SK-N-SH (cell line): ENCODE measurements around the gene NR0B2. TPM values are rescaled to one million over a fixed set of nuclear protein-coding genes. Genes with fewer than 3 reads are reported as not detected.

Experiments used
- CTCF ChIA-PET: fragments of 300-600, 350-600 bp; formaldehyde crosslinking; extraction: SDS; loops from one replicate; lab custom pipeline; 2021; lab: Yijun Ruan, JAX
- POLR2A ChIA-PET: fragments of 350-600 bp; sonication (Branson Sonifier 250); formaldehyde crosslinking; extraction: SDS; loops from one replicate; lab custom pipeline; 2020; ENCODE audit warnings: antibody characterized with exemption, inconsistent platforms; lab: Yijun Ruan, JAX
- DNase-seq: peaks from one replicate; pipeline ENCODE4 v3.0.0; 2012
- H2AFZ ChIP-seq: fragments of 200-600 bp; sonication (generic); 2 replicates; pipeline ENCODE4 v1.8.1; 2016; ENCODE audit warnings: antibody characterized with exemption, mild to moderate bottlenecking, low read depth
- H3F3A ChIP-seq: fragments of 200-600 bp; sonication (generic); replicated peaks from 2 replicates; pipeline ENCODE3; 2016; ENCODE audit warnings: antibody characterized with exemption, mild to moderate bottlenecking; ENCODE audit not compliant: insufficient read depth
- H3K27ac ChIP-seq, 2 experiments: fragments of 200-500 bp in 1 of 2; fragments of 200-600 bp in 1 of 2; sonication (Bioruptor generic) in 1 of 2; sonication (generic), shearing (Covaris generic) in 1 of 2; 2 replicates each; pipeline versions ENCODE4 v1.5.1 to v1.6.1; 2014 to 2016; ENCODE audit warnings: low read depth in 2 of 2, inconsistent platforms in 1 of 2, low read length in 1 of 2, mild to moderate bottlenecking in 1 of 2, mixed read lengths in 1 of 2
- H3K27me3 ChIP-seq: fragments of 200-600 bp; sonication (generic), shearing (Covaris generic); 2 replicates; pipeline ENCODE4 v1.6.1; 2016; ENCODE audit warnings: mixed run types; ENCODE audit not compliant: insufficient read depth
- H3K36me3 ChIP-seq, 2 experiments: fragments of 200-500 bp in 1 of 2; fragments of 200-600 bp in 1 of 2; sonication (Bioruptor generic) in 1 of 2; sonication (generic) in 1 of 2; replicated peaks in 1 of 2; 2 replicates each; pipeline versions ENCODE3 to v1.5.1; 2014 to 2016; ENCODE audit warnings: low read length in 1 of 2, mild to moderate bottlenecking in 1 of 2; ENCODE audit not compliant: insufficient read depth in 2 of 2, control insufficient read depth in 1 of 2
- H3K4me1 ChIP-seq, 2 experiments: fragments of 200-500 bp in 1 of 2; fragments of 200-600 bp in 1 of 2; sonication (Bioruptor generic) in 1 of 2; sonication (generic), shearing (Covaris generic) in 1 of 2; 2 replicates each; pipeline versions ENCODE4 v1.5.1 to v1.6.1; 2014 to 2016; ENCODE audit warnings: low read depth in 1 of 2, low read length in 1 of 2, mixed run types in 1 of 2; ENCODE audit not compliant: insufficient read depth in 2 of 2, control insufficient read depth in 1 of 2
- H3K4me2 ChIP-seq: fragments of 200-600 bp; sonication (generic), shearing (Covaris generic); 2 replicates; pipeline ENCODE4 v1.6.1; 2017; ENCODE audit warnings: mixed run types
- H3K4me3 ChIP-seq, 2 experiments: fragments of 200-500 bp in 1 of 2; fragments of 200-600 bp in 1 of 2; sonication (Bioruptor generic) in 1 of 2; sonication (generic), shearing (Covaris generic) in 1 of 2; 2 replicates each; pipeline versions ENCODE4 v1.5.1 to v1.8.1; 2014 to 2016; ENCODE audit warnings: low read depth in 2 of 2, inconsistent platforms in 1 of 2, low read length in 1 of 2, mild to moderate bottlenecking in 1 of 2, mixed read lengths in 1 of 2, moderate library complexity in 1 of 2
- H3K79me2 ChIP-seq: fragments of 200-600 bp; sonication (generic); 2 replicates; pipeline ENCODE4 v1.8.1; 2017; ENCODE audit warnings: mild to moderate bottlenecking; ENCODE audit not compliant: insufficient read depth
- H3K9ac ChIP-seq: fragments of 200-600 bp; sonication (generic); 2 replicates; pipeline ENCODE4 v1.6.1; 2017; ENCODE audit warnings: mixed run types
- H3K9me2 ChIP-seq: fragments of 200-600 bp; sonication (generic); 2 replicates; pipeline ENCODE4 v1.6.1; 2017; ENCODE audit warnings: mixed run types
- H3K9me3 ChIP-seq: fragments of 200-600 bp; sonication (generic); 2 replicates; pipeline ENCODE4 v1.6.1; 2017; ENCODE audit warnings: mixed run types, mild to moderate bottlenecking, moderate library complexity
- H4K20me1 ChIP-seq: fragments of 200-600 bp; sonication (generic); 2 replicates; pipeline ENCODE4 v1.6.1; 2017; ENCODE audit warnings: mild to moderate bottlenecking, mixed run types; ENCODE audit not compliant: insufficient read depth
- EP300 ChIP-seq, 2 experiments: IDR thresholded peaks; 2 replicates each; pipeline versions ENCODE4 v1.4.0 to v1.6.1; 2012; ENCODE audit warnings: borderline replicate concordance in 1 of 2, low read depth in 1 of 2, low read length in 1 of 2
- FOXJ3 ChIP-seq: sonication (generic); formaldehyde crosslinking; IDR thresholded peaks from 2 replicates; pipeline ENCODE4 v1.5.1; 2020; ENCODE audit warnings: mild to moderate bottlenecking, missing genetic modification reagents
- GATA2 ChIP-seq: sonication (generic); formaldehyde crosslinking; IDR thresholded peaks from 2 replicates; pipeline ENCODE4 v1.5.0; 2020; ENCODE audit warnings: mild to moderate bottlenecking, missing genetic modification reagents
- MEF2A ChIP-seq: IDR thresholded peaks from 2 replicates; pipeline ENCODE4 v1.4.0; 2012; ENCODE audit warnings: low read depth, borderline replicate concordance
- NFIC ChIP-seq: IDR thresholded peaks from 2 replicates; pipeline ENCODE4 v1.4.0; 2012; ENCODE audit warnings: borderline replicate concordance
- NRF1 ChIP-seq: IDR thresholded peaks from 2 replicates; pipeline ENCODE4 v1.6.1; 2012; ENCODE audit warnings: low read depth, mild to moderate bottlenecking, low read length
- POLR2AphosphoS5 ChIP-seq: IDR thresholded peaks from 2 replicates; pipeline ENCODE4 v1.6.1; 2012; ENCODE audit warnings: low read depth, low read length
- RCOR1 ChIP-seq: fragments of 150-350 bp; IDR thresholded peaks from 2 replicates; pipeline ENCODE4 v1.6.1; 2017; ENCODE audit warnings: antibody characterized with exemption, low read length
- RXRA ChIP-seq: IDR thresholded peaks from 2 replicates; pipeline ENCODE4 v1.4.0; 2012; ENCODE audit warnings: low read depth, mild to moderate bottlenecking, borderline replicate concordance
- TCF12 ChIP-seq: IDR thresholded peaks from 2 replicates; pipeline ENCODE4 v1.4.0; 2012
- WGBS: methylation state at CpG from one replicate; pipeline ENCODE4 v1.1.6; 2017; ENCODE audit warnings: low lambda C conversion rate; 5-methylcytosine and 5-hydroxymethylcytosine counted together
- polyA plus RNA-seq, 3 experiments: library from polyadenylated mRNA; depleted of rRNA; stranded (reverse); fragments of >200 nt; gene quantifications; 2 replicates each; pipeline ENCODE4 v1.2.3, GENCODE V29; 2012
- TF ChIP-seq, protein P1 (sequence below): fragments of 150-350 bp; IDR thresholded peaks from 2 replicates; pipeline ENCODE4 v1.6.1; 2017; ENCODE audit warnings: antibody characterized with exemption, low read length, low read depth, borderline replicate concordance
- TF ChIP-seq, protein P2 (sequence below): fragments of 150-350 bp; IDR thresholded peaks from 2 replicates; pipeline ENCODE4 v1.6.1; 2016; ENCODE audit warnings: mild to moderate bottlenecking, low read depth, low read length
- TF ChIP-seq, protein P3 (sequence below): IDR thresholded peaks from 2 replicates; pipeline ENCODE4 v1.6.1; 2012; ENCODE audit warnings: mild to moderate bottlenecking, low read depth, low read length, moderate library complexity

NR0B2 gene
- polyA plus RNA-seq, 1 of the 3 experiments (the other 2 are of a cell fraction), result not detected

DNA sequence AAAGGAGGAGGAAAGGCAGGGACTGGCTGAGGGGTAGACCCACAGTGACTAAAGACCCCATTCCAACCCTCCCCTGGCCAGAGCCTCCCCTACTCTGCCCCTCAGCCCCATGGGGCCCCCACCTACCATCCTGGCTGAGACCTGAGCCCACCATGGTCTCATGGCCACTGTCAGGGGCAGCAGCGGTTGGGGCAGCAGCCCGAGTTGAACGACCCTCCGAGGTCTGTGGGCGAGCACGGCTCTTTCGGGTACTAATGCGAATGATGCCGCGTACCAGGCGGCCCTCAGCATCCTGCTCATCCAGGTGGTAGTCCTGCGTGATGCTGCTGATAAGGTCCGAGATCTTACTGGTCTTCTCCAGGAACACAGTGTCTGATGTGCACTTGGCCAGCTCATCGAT lies 37.4 kb upstream of the NR0B2 start:
- Histone ChIP-seq H3F3A (peaks cover 8% of the 10 kb centered on the region), H3K4me2 (no peak overlapping the region), H3K9me3 (no peaks in the 10 kb centered on the region), H3K9me2 (no peaks in the 10 kb centered on the region), H3K9ac (no peak overlapping the region), H3K79me2 (no peaks in the 10 kb centered on the region), H3K4me1 (peaks cover 0 to 3% of the 10 kb centered on the region in 2 experiments; a peak in 1 of 4 replicates), H3K27me3 (no peaks in the 10 kb centered on the region), H3K27ac (no peak overlapping the region), H2AFZ (no peak overlapping the region), H3K36me3 (peaks cover 0 to 2% of the 10 kb centered on the region in 2 experiments), H4K20me1 (no peaks in the 10 kb centered on the region), H3K4me3 (no peak overlapping the region)
- no peak for DNase-seq
- WGBS, result 88% methylated on average over 14 of the region's 14 CpGs
- ChIA-PET POLR2A (no interaction called here), CTCF (no interaction called here)
- no peak for TF ChIP-seq EP300 (IDR thresholded peaks at IDR 0.05; ENCODE audit: borderline replicate concordance in 1 of 2, low read depth in 1 of 2, low read length in 1 of 2)
- TF ChIP-seq RXRA, result no peak
- TF ChIP-seq POLR2AphosphoS5, result no peak
- TF ChIP-seq, protein P1, sequence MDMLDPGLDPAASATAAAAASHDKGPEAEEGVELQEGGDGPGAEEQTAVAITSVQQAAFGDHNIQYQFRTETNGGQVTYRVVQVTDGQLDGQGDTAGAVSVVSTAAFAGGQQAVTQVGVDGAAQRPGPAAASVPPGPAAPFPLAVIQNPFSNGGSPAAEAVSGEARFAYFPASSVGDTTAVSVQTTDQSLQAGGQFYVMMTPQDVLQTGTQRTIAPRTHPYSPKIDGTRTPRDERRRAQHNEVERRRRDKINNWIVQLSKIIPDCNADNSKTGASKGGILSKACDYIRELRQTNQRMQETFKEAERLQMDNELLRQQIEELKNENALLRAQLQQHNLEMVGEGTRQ, result no peak
- no peak for TF ChIP-seq GATA2 (CRISPR knock-in tag)
- TF ChIP-seq NRF1, result no peak
- TF ChIP-seq, protein P2, sequence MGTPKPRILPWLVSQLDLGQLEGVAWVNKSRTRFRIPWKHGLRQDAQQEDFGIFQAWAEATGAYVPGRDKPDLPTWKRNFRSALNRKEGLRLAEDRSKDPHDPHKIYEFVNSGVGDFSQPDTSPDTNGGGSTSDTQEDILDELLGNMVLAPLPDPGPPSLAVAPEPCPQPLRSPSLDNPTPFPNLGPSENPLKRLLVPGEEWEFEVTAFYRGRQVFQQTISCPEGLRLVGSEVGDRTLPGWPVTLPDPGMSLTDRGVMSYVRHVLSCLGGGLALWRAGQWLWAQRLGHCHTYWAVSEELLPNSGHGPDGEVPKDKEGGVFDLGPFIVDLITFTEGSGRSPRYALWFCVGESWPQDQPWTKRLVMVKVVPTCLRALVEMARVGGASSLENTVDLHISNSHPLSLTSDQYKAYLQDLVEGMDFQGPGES, result no peak
- no peak for TF ChIP-seq FOXJ3

DNA sequence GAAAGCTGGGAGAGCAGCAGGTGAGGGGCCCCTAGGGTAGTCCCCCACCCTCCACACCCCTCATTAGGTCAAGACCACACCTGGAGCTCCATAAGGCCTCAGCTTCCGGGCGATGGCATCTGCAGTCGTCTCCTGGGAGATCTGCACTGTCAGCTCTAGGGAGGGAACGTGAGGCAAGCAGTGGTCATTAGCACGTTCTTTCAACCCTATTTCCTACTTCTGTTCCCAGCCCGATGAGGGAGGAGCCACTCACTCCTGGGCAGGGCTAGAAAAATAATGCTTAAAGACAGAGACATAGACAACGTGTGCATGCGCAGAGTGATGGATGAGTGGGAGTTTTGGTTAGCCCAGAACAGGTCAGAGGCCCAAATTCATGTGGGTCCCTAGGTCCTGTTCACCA lies 36.8 kb upstream of the NR0B2 start:
- Histone ChIP-seq H3K4me1 (peaks cover 0 to 3% of the 10 kb centered on the region in 2 experiments; a peak in 1 of 4 replicates), H4K20me1 (no peaks in the 10 kb centered on the region), H3K9me3 (no peaks in the 10 kb centered on the region), H3K4me2 (no peak overlapping the region), H3F3A (peaks cover 8% of the 10 kb centered on the region), H3K4me3 (no peak overlapping the region), H3K27ac (no peak overlapping the region), H3K9ac (no peak overlapping the region), H3K79me2 (no peaks in the 10 kb centered on the region), H3K36me3 (peaks cover 4 to 8% of the 10 kb centered on the region in 2 experiments), H2AFZ (no peak overlapping the region), H3K27me3 (no peaks in the 10 kb centered on the region), H3K9me2 (no peaks in the 10 kb centered on the region)
- ChIA-PET POLR2A (no interaction called here), CTCF (interaction anchor here (0.8 to 0.9 kb wide), 2 partner anchors 16 to 94 kb away, joined by 3 to 4 read pairs; no protein-coding TSS in a partner anchor)
- TF ChIP-seq MEF2A, result no peak
- TF ChIP-seq, protein P3, sequence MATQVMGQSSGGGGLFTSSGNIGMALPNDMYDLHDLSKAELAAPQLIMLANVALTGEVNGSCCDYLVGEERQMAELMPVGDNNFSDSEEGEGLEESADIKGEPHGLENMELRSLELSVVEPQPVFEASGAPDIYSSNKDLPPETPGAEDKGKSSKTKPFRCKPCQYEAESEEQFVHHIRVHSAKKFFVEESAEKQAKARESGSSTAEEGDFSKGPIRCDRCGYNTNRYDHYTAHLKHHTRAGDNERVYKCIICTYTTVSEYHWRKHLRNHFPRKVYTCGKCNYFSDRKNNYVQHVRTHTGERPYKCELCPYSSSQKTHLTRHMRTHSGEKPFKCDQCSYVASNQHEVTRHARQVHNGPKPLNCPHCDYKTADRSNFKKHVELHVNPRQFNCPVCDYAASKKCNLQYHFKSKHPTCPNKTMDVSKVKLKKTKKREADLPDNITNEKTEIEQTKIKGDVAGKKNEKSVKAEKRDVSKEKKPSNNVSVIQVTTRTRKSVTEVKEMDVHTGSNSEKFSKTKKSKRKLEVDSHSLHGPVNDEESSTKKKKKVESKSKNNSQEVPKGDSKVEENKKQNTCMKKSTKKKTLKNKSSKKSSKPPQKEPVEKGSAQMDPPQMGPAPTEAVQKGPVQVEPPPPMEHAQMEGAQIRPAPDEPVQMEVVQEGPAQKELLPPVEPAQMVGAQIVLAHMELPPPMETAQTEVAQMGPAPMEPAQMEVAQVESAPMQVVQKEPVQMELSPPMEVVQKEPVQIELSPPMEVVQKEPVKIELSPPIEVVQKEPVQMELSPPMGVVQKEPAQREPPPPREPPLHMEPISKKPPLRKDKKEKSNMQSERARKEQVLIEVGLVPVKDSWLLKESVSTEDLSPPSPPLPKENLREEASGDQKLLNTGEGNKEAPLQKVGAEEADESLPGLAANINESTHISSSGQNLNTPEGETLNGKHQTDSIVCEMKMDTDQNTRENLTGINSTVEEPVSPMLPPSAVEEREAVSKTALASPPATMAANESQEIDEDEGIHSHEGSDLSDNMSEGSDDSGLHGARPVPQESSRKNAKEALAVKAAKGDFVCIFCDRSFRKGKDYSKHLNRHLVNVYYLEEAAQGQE, result no peak
- TF ChIP-seq POLR2AphosphoS5, result no peak
- TF ChIP-seq RCOR1, result no peak
- no peak for TF ChIP-seq TCF12
- TF ChIP-seq RXRA, result no peak
- no peak for TF ChIP-seq FOXJ3
- TF ChIP-seq, protein P2, result no peak
- TF ChIP-seq NFIC, result no peak
- no peak for TF ChIP-seq NRF1
- WGBS, result 84% methylated on average over 8 of the region's 8 CpGs
- DNase-seq, result no peak
